Spinal cord (tissue), 10 donors: Measurements from ENCODE around the gene FYN. TPM values are rescaled to one million over a fixed set of nuclear protein-coding genes. Genes with fewer than 3 reads are reported as not detected.
"Not testable (repeated sequence)": the region's sequence is repeated elsewhere in the genome, so short reads cannot be mapped to it uniquely, and the experiment has no call there.

ENCODE experiments used
- DNase-seq, 6 donors: peaks; one replicate each; pipeline versions ENCODE4 v3.0.0 to v3.0.0-alpha.2; 2013 to 2015; ENCODE audit warnings: low spot score in 6 of 6, low read depth in 4 of 6
- H3K27ac ChIP-seq: one replicate; pipeline ENCODE4 v1.5.1; 2013; ENCODE audit warnings: low read depth, low read length, control low read depth
- H3K27me3 ChIP-seq: one replicate; pipeline ENCODE4 v1.6.1; 2013; ENCODE audit warnings: low read length; ENCODE audit not compliant: control insufficient read depth, insufficient read depth
- H3K36me3 ChIP-seq: one replicate; pipeline ENCODE4 v1.6.1; 2013; ENCODE audit warnings: low read length; ENCODE audit not compliant: control insufficient read depth, insufficient read depth
- H3K4me1 ChIP-seq: one replicate; pipeline ENCODE4 v1.6.1; 2013; ENCODE audit warnings: low read length; ENCODE audit not compliant: control insufficient read depth, insufficient read depth
- H3K4me3 ChIP-seq: one replicate; pipeline ENCODE4 v1.5.1; 2013; ENCODE audit warnings: low read depth, low read length, control low read depth
- H3K9me3 ChIP-seq: one replicate; pipeline ENCODE4 v1.6.1; 2013; ENCODE audit warnings: low read length; ENCODE audit not compliant: control insufficient read depth, insufficient read depth
- WGBS: methylation state at CpG from one replicate; pipeline ENCODE4 v1.1.5; 2013; ENCODE audit warnings: missing lambda C conversion rate; ENCODE audit not compliant: insufficient coverage; 5-methylcytosine and 5-hydroxymethylcytosine counted together
- polyA plus RNA-seq, 2 donors: library from polyadenylated mRNA; unstranded; fragments of 120-200 nt; gene quantifications; one replicate each; pipeline ENCODE4 v1.2.1, GENCODE V29; 2013; ENCODE audit not compliant: insufficient read length in 2 of 2
- total RNA-seq, 2 donors: library from RNA; depleted of rRNA in 1 of 2; stranded (reverse); fragments of 120-200 nt in 1 of 2; fragments of >200 nt in 1 of 2; gene quantifications; one replicate each; pipeline versions ENCODE4 v1.2.3 to v1.2.4, GENCODE V29; 2013 to 2014
- donor health status: healthy.

The FYN gene
- total and polyA plus RNA-seq, 4 donors: 273 to 730 (median 476) TPM

DNA sequence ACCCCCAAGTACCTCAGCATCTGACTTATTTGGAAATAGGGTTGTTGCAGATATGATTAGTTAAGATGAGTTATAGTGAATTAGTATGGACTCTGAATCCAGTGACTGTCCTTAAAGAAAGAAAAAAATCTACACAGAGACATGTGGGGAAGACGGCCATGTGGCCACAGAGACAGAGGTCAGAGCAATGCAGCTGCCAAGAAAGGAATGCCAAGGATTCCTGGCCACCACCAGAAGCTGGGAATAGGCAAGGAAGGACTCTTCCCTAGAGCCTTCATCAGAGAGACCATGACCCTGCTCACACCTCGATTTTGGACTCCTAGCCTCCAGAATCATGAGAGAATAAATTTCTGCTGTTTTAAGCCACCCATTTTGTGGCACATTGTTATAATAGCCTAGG, 81.8 kb downstream of the FYN start:
- WGBS: no CpG with 5 or more reads among the region's 2 CpGs
- Histone ChIP-seq H3K36me3 (peaks cover 7% of the 10 kb centered on the region), H3K4me1 (peaks cover 25% of the 10 kb centered on the region)

DNA sequence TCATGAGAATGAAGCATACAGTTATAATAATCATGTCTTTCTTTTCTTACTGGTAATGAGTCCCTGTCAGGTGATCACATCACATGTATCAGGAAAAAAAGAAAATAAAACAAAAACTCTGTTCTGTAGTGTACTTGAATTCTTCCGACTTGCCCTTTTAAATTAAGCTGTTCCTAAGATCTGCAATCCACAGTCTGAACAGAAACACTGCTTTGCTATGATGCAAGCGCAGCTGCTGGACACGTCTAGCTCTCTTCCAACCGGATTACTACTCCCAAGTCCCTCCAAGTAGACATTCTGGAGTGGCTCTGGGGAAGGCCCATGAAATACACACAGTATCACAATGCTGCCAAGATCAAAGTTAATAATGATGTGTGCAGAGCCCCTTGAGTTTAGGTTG, 83.7 kb downstream of the FYN start:
- no peaks in the 10 kb centered on the region for H3K27me3 ChIP-seq

More for the DNA sequence above, 81.8 kb downstream of the FYN start:
- Histone ChIP-seq H3K9me3 (no peaks in the 10 kb centered on the region), H3K4me3 (no peak overlapping the region), H3K27me3 (no peaks in the 10 kb centered on the region), H3K27ac (no peak overlapping the region)
- no peak for DNase-seq

DNA sequence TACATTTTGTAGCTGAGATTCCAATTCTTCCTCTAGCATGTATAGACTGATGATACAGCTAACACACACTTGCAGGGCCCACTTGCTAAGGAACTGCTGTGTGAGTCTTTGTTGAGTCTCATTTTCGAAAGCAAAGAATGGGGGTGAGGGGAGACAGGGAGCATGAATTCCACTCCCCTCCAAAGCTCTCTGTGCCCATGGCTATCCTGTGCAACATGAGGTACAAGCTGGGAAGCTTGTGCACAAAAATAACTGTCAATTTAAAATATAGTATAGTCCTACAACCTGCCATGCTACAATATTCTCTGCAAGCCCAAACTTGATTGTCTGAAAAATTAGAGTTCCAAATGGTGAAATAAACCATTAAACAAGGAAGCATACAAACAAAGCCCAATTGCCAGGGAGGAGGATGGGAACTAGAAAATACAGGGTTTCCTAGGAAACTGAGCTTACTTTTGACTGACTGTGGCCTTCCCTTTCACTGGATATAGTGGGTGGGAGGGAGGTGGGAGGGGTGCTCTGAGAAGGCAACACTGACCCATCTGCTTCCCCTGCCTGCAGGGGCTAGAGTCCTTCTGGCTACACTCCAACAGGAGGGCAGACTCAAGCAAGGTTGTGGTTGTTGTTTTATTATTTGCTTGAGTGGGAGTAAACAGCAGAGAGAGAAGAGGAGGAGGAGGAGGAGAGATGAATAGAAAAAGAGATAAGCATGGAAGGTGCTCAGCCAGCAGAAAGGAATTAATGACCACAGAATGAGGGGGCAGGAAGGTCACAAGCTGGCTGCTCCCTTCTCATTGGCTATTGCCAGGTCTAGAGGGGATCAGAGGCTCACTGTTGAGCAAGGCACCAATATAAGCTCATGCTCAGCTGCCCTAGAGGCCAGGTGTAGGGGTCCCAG, 84.6 kb downstream of the FYN start:
- Histone ChIP-seq H3K4me3 (no peak overlapping the region), H3K4me1 (peaks cover 18% of the 10 kb centered on the region), H3K27ac (peak overlapping the region; percentile 76), H3K9me3 (no peaks in the 10 kb centered on the region), H3K27me3 (no peaks in the 10 kb centered on the region), H3K36me3 (peaks cover under 1% of the 10 kb centered on the region)
- peak in 2 of 6 donors; percentile 63 to 83 for DNase-seq
- WGBS: no CpG with 5 or more reads among the region's 1 CpG

More for the DNA sequence above, 83.7 kb downstream of the FYN start:
- DNase-seq: peak in 1 of 6 donors; percentile 71
- Histone ChIP-seq H3K9me3 (no peaks in the 10 kb centered on the region), H3K36me3 (peaks cover 7% of the 10 kb centered on the region), H3K4me3 (no peak overlapping the region), H3K4me1 (peaks cover 25% of the 10 kb centered on the region), H3K27ac (peak overlapping the region; percentile 76)
- WGBS: 40% methylated on average over 1 of the region's 4 CpGs

DNA sequence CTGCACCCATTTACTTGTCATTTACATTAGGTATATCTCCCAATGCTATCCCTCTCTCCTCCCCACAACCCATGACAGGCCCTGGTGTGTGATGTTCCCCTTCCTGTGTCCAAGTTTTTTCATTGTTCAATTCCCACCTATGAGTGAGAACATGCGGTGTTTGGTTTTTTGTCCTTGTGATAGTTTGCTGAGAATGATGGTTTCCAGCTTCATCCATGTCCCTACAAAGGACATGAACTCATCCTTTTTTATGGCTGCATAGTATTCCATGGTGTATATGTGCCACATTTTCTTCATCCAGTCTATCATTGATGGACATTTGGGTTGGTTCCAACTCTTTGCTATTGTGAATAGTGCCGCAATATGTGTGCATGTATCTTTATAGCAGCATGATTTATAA, 87.1 kb downstream of the FYN start:
- H3K36me3 ChIP-seq, H3K9me3 ChIP-seq, H3K4me3 ChIP-seq, H3K27ac ChIP-seq, DNase-seq, H3K27me3 ChIP-seq: not testable (repeated sequence)
- WGBS: no CpG with 5 or more reads among the region's 2 CpGs
- H3K4me1 ChIP-seq: peaks cover 28% of the 10 kb centered on the region

DNA sequence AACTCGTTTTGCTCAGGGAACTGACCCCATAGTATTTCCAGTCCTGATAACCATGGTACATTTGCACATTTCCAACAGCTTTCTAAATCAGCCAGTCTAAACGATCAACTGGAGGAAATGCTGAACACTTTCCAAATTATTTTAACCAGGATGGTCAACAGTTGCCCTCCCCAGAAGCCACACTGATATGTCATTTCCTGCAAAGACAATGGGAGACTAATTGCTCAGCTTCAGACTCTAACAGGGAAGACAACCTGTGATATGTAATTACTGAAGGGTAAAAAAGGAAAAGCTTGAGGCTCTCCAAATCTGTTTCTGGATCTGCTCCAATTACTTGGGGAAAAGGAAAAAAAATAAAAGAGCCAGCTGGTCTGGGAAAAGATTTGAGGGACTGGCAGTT, 88.8 kb downstream of the FYN start:
- Histone ChIP-seq H3K4me3 (no peak overlapping the region), H3K9me3 (no peaks in the 10 kb centered on the region)
- peak in 2 of 6 donors; percentile 47 to 83 for DNase-seq

DNA sequence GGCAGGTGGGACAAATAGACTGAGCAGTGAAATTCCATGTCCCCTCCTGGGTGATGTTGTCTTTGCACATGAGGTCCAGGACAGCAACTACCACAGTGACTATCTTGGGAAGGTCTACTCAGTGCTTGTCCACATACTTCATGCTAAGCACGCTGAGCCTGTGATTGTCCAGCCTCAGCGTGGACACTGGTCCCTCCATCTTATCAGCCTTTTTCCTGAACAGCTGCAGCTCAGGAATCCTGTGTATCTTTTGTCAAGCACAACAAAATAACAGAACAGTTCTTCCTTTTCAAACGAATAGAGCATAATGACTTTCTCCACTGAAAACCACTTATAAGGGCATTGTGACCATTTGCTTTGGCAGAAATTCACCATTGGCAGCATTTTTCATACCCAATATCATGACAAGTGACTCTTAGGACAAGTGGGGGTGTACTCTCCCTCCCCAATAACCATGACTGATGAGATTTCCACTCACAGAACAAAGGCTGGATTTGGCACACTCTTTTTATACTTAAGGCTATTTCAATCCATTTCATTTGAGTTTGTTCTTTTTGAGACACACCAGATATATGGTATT, 90.3 kb downstream of the FYN start:
- Histone ChIP-seq H3K9me3 (no peaks in the 10 kb centered on the region), H3K4me3 (no peak overlapping the region), H3K27ac (peak overlapping the region; percentile 25), H3K4me1 (peaks cover 24% of the 10 kb centered on the region), H3K27me3 (no peaks in the 10 kb centered on the region), H3K36me3 (peaks cover 9% of the 10 kb centered on the region)
- WGBS: 48% methylated on average over 3 of the region's 3 CpGs
- no peak for DNase-seq

More for the DNA sequence above, 88.8 kb downstream of the FYN start:
- H3K36me3 ChIP-seq: no peaks in the 10 kb centered on the region
- H3K27me3 ChIP-seq: no peaks in the 10 kb centered on the region
- WGBS: 8% methylated on average over 2 of the region's 2 CpGs
- H3K4me1 ChIP-seq: peaks cover 25% of the 10 kb centered on the region
- H3K27ac ChIP-seq: no peak overlapping the region

DNA sequence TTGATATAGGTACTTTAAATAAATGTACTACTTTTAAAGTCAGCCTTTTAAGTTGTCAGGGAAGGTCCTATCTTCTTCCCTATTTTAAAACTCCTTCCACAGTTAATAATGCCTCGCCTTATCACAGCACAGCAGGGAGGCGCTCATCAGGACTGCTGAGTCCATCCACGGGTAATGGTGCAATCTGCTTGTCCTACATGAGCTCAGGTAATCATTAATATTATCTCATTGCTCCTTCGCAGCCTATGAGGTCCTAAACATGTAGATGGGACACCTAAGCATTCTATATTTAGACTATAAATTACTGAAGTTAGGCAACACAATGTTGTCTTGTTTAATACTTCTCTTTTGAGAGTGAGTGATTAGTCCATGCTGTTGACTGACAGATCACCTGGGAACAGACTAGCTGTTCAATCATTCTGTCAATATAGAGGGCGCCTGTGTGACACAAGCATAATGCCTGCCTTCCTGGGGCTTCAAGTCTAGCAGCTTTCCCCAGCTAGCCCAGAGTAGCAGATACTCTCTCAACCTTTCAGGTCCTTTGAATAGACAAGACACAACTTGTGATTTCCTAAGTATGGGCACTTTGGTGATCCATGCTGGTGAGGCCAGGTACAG, 91.0 kb downstream of the FYN start:
- Histone ChIP-seq H3K27ac (peak overlapping the region; percentile 25), H3K27me3 (no peaks in the 10 kb centered on the region), H3K36me3 (peaks cover 12% of the 10 kb centered on the region), H3K4me3 (no peak overlapping the region), H3K4me1 (peaks cover 30% of the 10 kb centered on the region), H3K9me3 (no peaks in the 10 kb centered on the region)
- no peak for DNase-seq
- 80% methylated on average over 4 of the region's 5 CpGs for WGBS

DNA sequence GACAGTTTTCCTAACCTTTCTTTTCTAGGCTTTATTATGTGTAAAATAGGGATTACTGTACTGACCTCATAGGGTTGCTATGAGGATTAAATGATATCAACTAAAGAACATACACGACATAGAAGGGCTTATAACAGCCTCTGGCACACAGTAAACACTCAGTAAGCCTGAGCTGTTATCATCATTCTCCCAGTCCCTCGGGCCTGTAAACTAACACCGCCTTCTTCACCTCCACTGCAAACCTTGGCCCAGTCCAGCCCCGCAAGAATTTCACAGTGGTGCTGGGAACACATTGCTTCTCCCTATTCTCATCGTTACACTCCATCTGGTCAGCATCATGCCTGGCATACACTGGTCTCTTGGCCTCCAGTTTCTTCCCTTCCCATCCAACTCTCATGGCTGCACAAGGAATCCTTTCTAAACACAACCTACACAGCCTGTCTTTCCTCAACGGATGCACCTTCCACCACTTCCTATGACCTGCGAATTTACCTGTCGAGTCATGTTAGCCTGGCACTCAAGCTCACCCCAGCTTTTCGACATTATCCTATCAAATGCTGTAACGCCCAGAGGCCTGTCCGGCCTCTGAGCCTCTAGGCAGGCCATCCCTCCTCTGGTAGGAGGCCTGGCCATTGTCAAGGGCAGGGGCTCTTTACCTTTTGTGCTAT, 92.1 kb downstream of the FYN start:
- Histone ChIP-seq H3K9me3 (no peaks in the 10 kb centered on the region), H3K4me1 (peaks cover 30% of the 10 kb centered on the region), H3K4me3 (no peak overlapping the region), H3K36me3 (peaks cover 12% of the 10 kb centered on the region), H3K27ac (no peak overlapping the region), H3K27me3 (no peaks in the 10 kb centered on the region)
- no peak for DNase-seq
- 70% methylated on average over 9 of the region's 11 CpGs for WGBS

DNA sequence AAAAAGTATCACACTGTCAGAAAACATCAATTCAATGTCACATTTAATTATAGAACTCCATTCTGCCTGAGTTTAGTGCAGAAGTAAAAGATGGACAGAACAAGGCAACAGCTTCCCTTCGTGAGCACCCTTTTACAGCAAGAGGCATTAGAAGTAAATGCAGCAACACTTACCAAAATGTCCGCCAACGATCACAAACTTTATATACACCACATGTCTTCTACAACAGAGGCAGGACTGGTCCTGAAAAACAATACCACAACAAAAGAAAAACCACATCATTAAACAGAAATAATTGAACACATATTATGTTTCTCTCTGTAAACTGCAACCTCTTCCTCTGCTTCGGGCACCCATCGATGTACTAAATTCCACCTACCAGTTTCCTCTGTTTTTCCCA, 92.9 kb downstream of the FYN start:
- H3K4me1 ChIP-seq: peaks cover 36% of the 10 kb centered on the region
- WGBS: 72% methylated on average over 3 of the region's 5 CpGs

More for the DNA sequence above, 92.9 kb downstream of the FYN start:
- DNase-seq: no peak
- Histone ChIP-seq H3K27me3 (no peaks in the 10 kb centered on the region), H3K27ac (no peak overlapping the region), H3K36me3 (peaks cover 16% of the 10 kb centered on the region), H3K9me3 (no peaks in the 10 kb centered on the region), H3K4me3 (no peak overlapping the region)
